Smooth muscle cell (in vitro differentiated cells): Measurements from ENCODE around the gene GCLC. TPM values are rescaled to one million over a fixed set of nuclear protein-coding genes. Genes with fewer than 3 reads are reported as not detected.
A peak's percentile ranks its signal among the peaks of the same experiment; 100 is the strongest.

Source experiments
- DNase-seq: peaks from one replicate; lab custom pipeline; 2025; ENCODE audit not compliant: unreplicated experiment; lab: John Stamatoyannopoulos, UW
- H2AFZ ChIP-seq: fragments of 200-600 bp; sonication (generic); 2 replicates; pipeline ENCODE4 v1.6.0; 2016; ENCODE audit warnings: antibody characterized with exemption, low read depth, mild to moderate bottlenecking
- H3F3A ChIP-seq: fragments of 200-600 bp; sonication (generic); 2 replicates; pipeline ENCODE4 v1.6.0; 2017; ENCODE audit warnings: antibody characterized with exemption, low read depth
- H3K27ac ChIP-seq: fragments of 200-600 bp; sonication (generic); 2 replicates; pipeline ENCODE4 v1.5.1; 2016; ENCODE audit warnings: low read depth, mild to moderate bottlenecking
- H3K27me3 ChIP-seq: fragments of 200-600 bp; sonication (generic); 2 replicates; pipeline ENCODE4 v1.6.1; 2016; ENCODE audit warnings: low read depth, mild to moderate bottlenecking
- H3K36me3 ChIP-seq: fragments of 200-600 bp; sonication (generic); 2 replicates; pipeline ENCODE4 v1.5.1; 2016; ENCODE audit warnings: low read depth
- H3K4me1 ChIP-seq: fragments of 200-600 bp; sonication (generic); 2 replicates; pipeline ENCODE4 v1.5.1; 2016; ENCODE audit warnings: low read depth
- H3K4me2 ChIP-seq: fragments of 200-600 bp; sonication (generic); 2 replicates; pipeline ENCODE4 v1.6.0; 2016; ENCODE audit warnings: mild to moderate bottlenecking
- H3K4me3 ChIP-seq: fragments of 200-600 bp; sonication (generic); 2 replicates; pipeline ENCODE4 v1.5.1; 2016; ENCODE audit warnings: mild to moderate bottlenecking
- H3K79me2 ChIP-seq: fragments of 200-600 bp; sonication (generic); 2 replicates; pipeline ENCODE4 v1.6.0; 2016; ENCODE audit warnings: low read depth, mild to moderate bottlenecking
- H3K9ac ChIP-seq: fragments of 200-600 bp; sonication (generic); 2 replicates; pipeline ENCODE4 v1.6.0; 2016; ENCODE audit warnings: low read depth
- H3K9me3 ChIP-seq: fragments of 200-600 bp; sonication (generic); replicated peaks from 2 replicates; pipeline ENCODE4 v1.5.1; 2016; ENCODE audit warnings: low read depth
- H4K20me1 ChIP-seq: fragments of 200-600 bp; sonication (generic); 2 replicates; pipeline ENCODE4 v1.6.0; 2016; ENCODE audit warnings: low read depth
- WGBS: methylation state at CpG from one replicate; pipeline ENCODE4 v1.1.7; 2016; ENCODE audit warnings: low lambda C conversion rate; 5-methylcytosine and 5-hydroxymethylcytosine counted together
- polyA plus RNA-seq: library from polyadenylated mRNA; unstranded; fragments of >200 nt; fragmentation: Nextera tagmentation; extraction: Ambion mirVana; gene quantifications from 2 replicates; pipeline ENCODE4 v1.2.1, GENCODE V29; 2016
- total RNA-seq: library from RNA; depleted of rRNA; stranded (reverse); fragments of >200 nt; gene quantifications from 2 replicates; pipeline ENCODE4 v1.2.3, GENCODE V29; 2014
- TF ChIP-seq, protein P1 (sequence below): fragments of 200-600 bp; sonication (generic); IDR thresholded peaks from 2 replicates; pipeline ENCODE4 v1.5.1; 2017; ENCODE audit warnings: borderline replicate concordance, mild to moderate bottlenecking, antibody characterized with exemption; ENCODE audit not compliant: insufficient read depth, poor library complexity, severe bottlenecking

The GCLC gene
- total and polyA plus RNA-seq, 2 experiments from 2014 or later, result 3.7 to 7.1 TPM

DNA sequence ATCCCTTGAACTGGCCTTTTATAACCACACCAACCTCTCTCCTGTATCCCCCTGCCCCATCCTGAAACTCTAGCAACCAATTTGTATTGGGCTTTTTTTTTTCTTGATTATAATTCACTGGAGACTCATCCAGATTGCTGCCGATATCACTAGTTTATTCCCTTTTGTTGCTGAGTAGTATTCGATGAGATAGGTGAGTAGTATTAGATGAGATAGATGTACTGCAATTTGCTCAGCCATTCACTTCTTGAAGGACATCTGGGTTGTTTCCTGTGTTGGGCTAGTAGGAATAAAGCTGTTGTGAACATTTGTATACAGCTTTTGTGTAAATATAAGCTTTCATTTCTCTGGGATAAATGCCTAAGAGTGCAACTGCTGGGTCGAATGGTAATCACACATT, 58.2 kb downstream of the GCLC start:
- Histone ChIP-seq H3K4me3 (no peak overlapping the region), H3K79me2 (no peaks in the 10 kb centered on the region), H3F3A (no peaks in the 10 kb centered on the region), H3K4me1 (no peaks in the 10 kb centered on the region), H4K20me1 (no peaks in the 10 kb centered on the region), H3K27ac (no peak overlapping the region), H3K9ac (no peak overlapping the region), H3K36me3 (no peaks in the 10 kb centered on the region), H3K27me3 (peaks cover 15% of the 10 kb centered on the region), H2AFZ (no peak overlapping the region), H3K4me2 (no peak overlapping the region), H3K9me3 (no peaks in the 10 kb centered on the region)
- no peak for DNase-seq
- 79% methylated on average over 3 of the region's 3 CpGs for WGBS
- TF ChIP-seq, protein P1, sequence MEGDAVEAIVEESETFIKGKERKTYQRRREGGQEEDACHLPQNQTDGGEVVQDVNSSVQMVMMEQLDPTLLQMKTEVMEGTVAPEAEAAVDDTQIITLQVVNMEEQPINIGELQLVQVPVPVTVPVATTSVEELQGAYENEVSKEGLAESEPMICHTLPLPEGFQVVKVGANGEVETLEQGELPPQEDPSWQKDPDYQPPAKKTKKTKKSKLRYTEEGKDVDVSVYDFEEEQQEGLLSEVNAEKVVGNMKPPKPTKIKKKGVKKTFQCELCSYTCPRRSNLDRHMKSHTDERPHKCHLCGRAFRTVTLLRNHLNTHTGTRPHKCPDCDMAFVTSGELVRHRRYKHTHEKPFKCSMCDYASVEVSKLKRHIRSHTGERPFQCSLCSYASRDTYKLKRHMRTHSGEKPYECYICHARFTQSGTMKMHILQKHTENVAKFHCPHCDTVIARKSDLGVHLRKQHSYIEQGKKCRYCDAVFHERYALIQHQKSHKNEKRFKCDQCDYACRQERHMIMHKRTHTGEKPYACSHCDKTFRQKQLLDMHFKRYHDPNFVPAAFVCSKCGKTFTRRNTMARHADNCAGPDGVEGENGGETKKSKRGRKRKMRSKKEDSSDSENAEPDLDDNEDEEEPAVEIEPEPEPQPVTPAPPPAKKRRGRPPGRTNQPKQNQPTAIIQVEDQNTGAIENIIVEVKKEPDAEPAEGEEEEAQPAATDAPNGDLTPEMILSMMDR, result no peak

DNA sequence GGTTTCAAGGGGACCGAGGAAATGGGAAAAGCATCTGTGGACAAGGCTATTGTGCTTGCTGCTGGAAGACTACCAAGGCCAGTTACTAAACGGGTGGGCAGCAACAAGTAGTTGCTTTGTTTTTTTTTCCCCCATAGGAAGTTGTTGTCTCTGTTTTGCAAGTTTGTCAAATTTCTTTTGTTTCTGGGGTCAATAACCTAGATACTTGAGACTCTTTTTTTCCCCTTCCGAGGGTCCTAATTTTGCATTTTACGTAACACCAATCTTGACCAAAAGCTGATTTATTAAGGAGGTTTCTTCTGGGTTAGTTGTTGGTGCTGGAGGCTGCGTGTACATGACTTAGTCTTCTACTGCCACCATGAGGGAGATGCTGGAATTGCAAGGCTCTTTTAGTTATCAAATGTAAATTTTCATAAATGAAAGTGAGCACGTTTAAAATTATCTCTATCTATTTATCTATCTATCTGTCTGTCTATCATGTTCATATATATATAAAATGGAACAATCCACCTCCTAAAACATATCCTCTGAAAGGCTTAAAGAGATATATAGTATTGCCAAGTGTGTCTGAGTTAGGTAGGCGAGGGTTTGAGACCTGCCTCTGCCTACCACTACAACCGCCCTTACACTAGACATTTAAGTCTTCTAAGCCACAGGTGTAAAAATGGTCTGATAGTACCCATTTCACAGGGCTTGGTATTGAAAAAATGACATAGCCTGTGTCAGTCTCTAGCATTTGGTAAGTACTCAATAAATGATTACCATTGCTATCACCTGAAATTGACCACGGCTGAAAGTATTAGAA, 60.2 kb downstream of the GCLC start:
- Histone ChIP-seq H3F3A (no peaks in the 10 kb centered on the region), H3K4me3 (no peak overlapping the region), H3K9ac (no peak overlapping the region), H3K4me1 (no peaks in the 10 kb centered on the region), H2AFZ (no peak overlapping the region), H3K36me3 (no peaks in the 10 kb centered on the region), H3K27me3 (peaks cover 15% of the 10 kb centered on the region), H4K20me1 (no peaks in the 10 kb centered on the region), H3K9me3 (no peaks in the 10 kb centered on the region), H3K27ac (no peak overlapping the region), H3K4me2 (no peak overlapping the region), H3K79me2 (no peaks in the 10 kb centered on the region)
- TF ChIP-seq, protein P1, result peak; percentile 99
- peak; percentile 13 for DNase-seq
- 42% methylated on average over 9 of the region's 9 CpGs for WGBS

DNA sequence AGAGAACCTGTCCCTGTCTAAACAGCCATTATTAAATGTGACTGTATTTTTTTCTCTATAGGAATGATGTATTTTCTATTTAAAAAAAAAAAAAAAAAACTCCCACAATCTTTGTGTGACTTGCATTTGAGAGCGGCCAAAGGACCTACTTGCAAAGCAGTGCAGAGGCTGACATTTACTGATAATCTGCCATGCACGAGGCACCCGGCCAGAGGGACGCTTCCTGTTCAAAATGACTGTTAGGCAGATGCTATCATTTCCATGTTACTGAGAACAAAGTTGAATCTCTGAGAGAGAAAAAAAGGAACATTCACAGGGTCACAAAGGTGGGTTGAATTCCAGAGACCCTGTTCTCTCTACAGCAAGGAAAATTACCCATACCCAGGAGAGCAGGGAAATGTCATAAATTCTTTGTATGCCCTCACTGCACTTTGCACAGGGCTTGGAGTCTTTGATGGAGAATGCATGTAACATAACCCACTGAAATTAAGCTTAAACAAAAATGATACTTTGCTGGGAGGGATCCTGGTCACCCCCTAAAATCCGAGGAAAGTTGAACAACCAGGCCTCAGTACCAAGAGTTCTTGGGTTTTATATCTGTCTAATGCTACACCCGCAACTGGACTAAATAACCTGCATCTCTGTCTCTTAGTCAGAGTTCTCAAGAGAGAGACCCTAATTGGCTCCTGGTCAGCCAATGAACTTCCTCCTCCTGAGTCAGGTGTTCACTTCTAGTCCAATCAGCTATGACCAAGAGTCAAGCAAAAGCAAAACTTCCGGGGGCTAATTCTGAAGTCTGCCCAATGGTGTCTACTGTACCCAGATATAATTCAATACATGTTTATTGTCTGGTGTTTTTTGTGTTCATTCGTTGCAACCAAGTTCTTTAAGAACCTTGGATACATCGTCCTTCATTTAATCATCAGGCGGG, 61.2 kb downstream of the GCLC start:
- no peaks in the 10 kb centered on the region for H3K79me2 ChIP-seq
- DNase-seq, result no peak
- no peak overlapping the region for H3K27ac ChIP-seq
- no peak overlapping the region for H3K4me3 ChIP-seq
- peak overlapping the region; percentile 18 for H2AFZ ChIP-seq
- TF ChIP-seq, protein P1, result no peak
- WGBS, result 68% methylated on average over 10 of the region's 10 CpGs
- no peaks in the 10 kb centered on the region for H3K36me3 ChIP-seq
- H3K4me2 ChIP-seq, result no peak overlapping the region
- peaks cover 15% of the 10 kb centered on the region for H3K27me3 ChIP-seq
- H3K4me1 ChIP-seq, result no peaks in the 10 kb centered on the region
- no peaks in the 10 kb centered on the region for H4K20me1 ChIP-seq
- no peak overlapping the region for H3K9ac ChIP-seq
- no peaks in the 10 kb centered on the region for H3F3A ChIP-seq
- H3K9me3 ChIP-seq, result no peaks in the 10 kb centered on the region
